HG03045 (cell line): ENCODE results near the gene VWCE.

ENCODE experiments used
- ATAC-seq: cut with Tn5 transposase; IDR thresholded peaks from one replicate; pipeline ENCODE4 v1.9.1; 2021; ENCODE audit warnings: mild to moderate bottlenecking, moderate library complexity; ENCODE audit not compliant: unreplicated experiment

VWCE gene

GRCh38 chr11:61281581-61282250, 13.4 kb downstream of the VWCE start:
- ATAC-seq = no peak

- ATAC-seq = no peak
Measured at GRCh38 chr11:61280883-61281580, 14.1 kb downstream of the VWCE start.

- ATAC-seq = no peak
Measured at GRCh38 chr11:61279934-61280659, 15.0 kb downstream of the VWCE start.

GRCh38 chr11:61278001-61278470, 17.1 kb downstream of the VWCE start:
- no peak for ATAC-seq

- no peak for ATAC-seq
Measured at GRCh38 chr11:61277186-61278000, 17.7 kb downstream of the VWCE start.

- no peak for ATAC-seq
Measured at GRCh38 chr11:61275191-61275590, 19.9 kb downstream of the VWCE start.

- no peak for ATAC-seq
Measured at GRCh38 chr11:61274084-61274483, 21.0 kb downstream of the VWCE start.

GRCh38 chr11:61273178-61274078, 21.7 kb downstream of the VWCE start:
- no peak for ATAC-seq

GRCh38 chr11:61272731-61273130, 22.4 kb downstream of the VWCE start:
- no peak for ATAC-seq

GRCh38 chr11:61270354-61271076, 24.6 kb downstream of the VWCE start:
- no peak for ATAC-seq

GRCh38 chr11:61268588-61269250, 26.4 kb downstream of the VWCE start:
- ATAC-seq = no peak

- no peak for ATAC-seq
Measured at GRCh38 chr11:61267437-61267841, 27.7 kb downstream of the VWCE start.

GRCh38 chr11:61266602-61267001, 28.5 kb downstream of the VWCE start:
- no peak for ATAC-seq

GRCh38 chr11:61265357-61265756, 29.8 kb downstream of the VWCE start:
- ATAC-seq = no peak

GRCh38 chr11:61264795-61265194, 30.3 kb downstream of the VWCE start:
- ATAC-seq = no peak

GRCh38 chr11:61264371-61264770, 30.7 kb downstream of the VWCE start:
- no peak for ATAC-seq

GRCh38 chr11:61259363-61259762, 35.8 kb downstream of the VWCE start:
- no peak for ATAC-seq

GRCh38 chr11:61258546-61258945, 36.6 kb downstream of the VWCE start:
- no peak for ATAC-seq
